ENCODE results near the gene ABHD18. TPM values are rescaled to one million over a fixed set of nuclear protein-coding genes. Genes with fewer than 3 reads are reported as not detected.

ABHD18 gene
- polyA plus RNA-seq, 1 donor = 18.2 TPM

DNA sequence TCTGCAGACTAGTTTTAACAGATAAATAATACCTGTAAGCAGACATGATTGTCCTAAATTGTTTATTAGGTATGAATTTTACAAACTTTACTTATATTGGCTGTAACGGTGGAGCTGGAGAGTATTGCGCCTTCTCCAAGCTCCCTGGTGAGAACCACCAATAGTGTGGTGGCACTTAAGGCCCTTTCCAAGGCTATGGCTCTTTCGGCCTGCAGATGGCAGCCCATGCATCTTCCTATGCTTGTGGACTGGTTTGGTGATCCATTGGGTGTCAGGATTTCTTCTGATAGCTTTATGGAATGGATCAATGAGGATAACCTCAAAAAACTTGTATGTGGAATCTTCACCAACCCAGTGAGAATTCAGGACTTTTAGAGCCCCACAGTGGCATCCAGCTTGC lies 103.7 kb downstream of the ABHD18 start:
- no peak for DNase-seq (ENCODE audit: low read depth)

DNA sequence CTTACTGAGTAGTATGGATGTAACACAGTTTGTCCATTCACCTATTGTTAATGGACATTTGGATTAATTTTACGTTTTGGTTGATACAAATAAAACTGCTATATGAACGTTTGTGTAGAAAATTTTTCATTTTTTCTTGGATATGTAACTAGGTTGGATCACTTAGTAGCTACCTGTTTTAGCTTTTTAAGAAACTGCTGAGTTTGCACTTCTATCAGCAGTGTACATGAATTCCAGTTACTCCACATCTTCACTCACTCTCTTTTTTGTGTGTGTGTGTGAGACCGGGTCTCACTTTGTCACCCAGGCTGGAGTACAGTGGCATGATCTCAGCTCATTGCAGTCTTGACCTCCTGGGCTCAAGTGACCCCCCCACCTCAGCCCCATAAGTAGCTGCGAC lies 111.3 kb downstream of the ABHD18 start:
- DNase-seq (ENCODE audit: low read depth) = no peak

Other genes with a start within 250 kb of the ABHD18 start
- not detected for gene SLC25A31, start 235.0 kb upstream of the ABHD18 start, polyA plus RNA-seq (ENCODE audit: insufficient read length)
- gene HSPA4L, start 183.1 kb upstream of the ABHD18 start, polyA plus RNA-seq (ENCODE audit: insufficient read length) = 9.0 TPM
- 8.9 TPM for gene PLK4, start 84.5 kb upstream of the ABHD18 start, polyA plus RNA-seq (ENCODE audit: insufficient read length)
- 15.4 TPM for gene MFSD8, start 233 bp upstream of the ABHD18 start, polyA plus RNA-seq (ENCODE audit: insufficient read length)
- 23.3 TPM for gene LARP1B, start 95.9 kb downstream of the ABHD18 start, polyA plus RNA-seq (ENCODE audit: insufficient read length)